Gastrocnemius medialis (tissue), 4 donors: ENCODE measurements around the gene AFAP1L1. TPM values are rescaled to one million over a fixed set of nuclear protein-coding genes. Genes with fewer than 3 reads are reported as not detected.

Source experiments
- ATAC-seq, 2 donors: fragments of 150-250 bp; one replicate each; pipeline ENCODE4 v1.9.1; 2016
- DNase-seq, 2 donors: peaks; one replicate each; pipeline ENCODE4 v3.0.0-alpha.2; 2019
- H3K27ac ChIP-seq, 4 donors: fragments of 200-600 bp; sonication (generic); 1 replicate in 1 of 4; 2 replicates in 3 of 4; pipeline ENCODE4 v1.5.1; 2016 to 2018; ENCODE audit warnings: mild to moderate bottlenecking in 2 of 4, moderate library complexity in 1 of 4
- H3K27me3 ChIP-seq, 3 donors: fragments of 200-600 bp; sonication (generic) in 2 of 3; 1 replicate in 1 of 3; 2 replicates in 2 of 3; pipeline versions ENCODE4 v1.5.1 to v1.6.0; 2016 to 2019; ENCODE audit warnings: mild to moderate bottlenecking in 1 of 3, moderate library complexity in 1 of 3
- H3K36me3 ChIP-seq, 2 donors: fragments of 200-600 bp; sonication (generic) in 1 of 2; one replicate each; pipeline ENCODE4 v1.5.1; 2017 to 2018
- H3K4me1 ChIP-seq, 2 donors: fragments of 200-600 bp; sonication (generic) in 1 of 2; one replicate each; pipeline ENCODE4 v1.5.1; 2016 to 2017; ENCODE audit warnings: mild to moderate bottlenecking in 2 of 2
- H3K4me3 ChIP-seq, 4 donors: fragments of 200-600 bp; sonication (generic) in 3 of 4; 1 replicate in 1 of 4; 2 replicates in 3 of 4; pipeline ENCODE4 v1.5.1; 2016 to 2019; ENCODE audit warnings: mild to moderate bottlenecking in 2 of 4
- H3K9me3 ChIP-seq, 3 donors: fragments of 200-600 bp; sonication (generic) in 2 of 3; 1 replicate in 1 of 3; 2 replicates in 2 of 3; pipeline ENCODE4 v1.5.1; 2016 to 2019
- CTCF ChIP-seq, 5 experiments: fragments of 450-650 bp in 3 of 5; fragments of 200-600 bp in 2 of 5; sonication (generic) in 2 of 5; IDR thresholded peaks in 4 of 5; conservative IDR thresholded peaks in 1 of 5; 1 replicate in 4 of 5; 2 replicates in 1 of 5; pipeline ENCODE4 v1.5.1; 2016 to 2019; ENCODE audit warnings: antibody characterized with exemption in 5 of 5, mild to moderate bottlenecking in 3 of 5, moderate library complexity in 3 of 5
- POLR2A ChIP-seq, 2 donors: fragments of 450-650 bp; IDR thresholded peaks; one replicate each; pipeline ENCODE4 v1.6.1; 2017; ENCODE audit warnings: antibody characterized with exemption in 2 of 2, mild to moderate bottlenecking in 2 of 2, moderate library complexity in 2 of 2
- in situ Hi-C, 4 donors: fragments of 200-750 bp; cut with MboI; loops; one replicate each; pipeline versions ENCODE4 v1.15.0 to v1.8.0; 2017; ENCODE audit warnings: low sequenced_read_pairs in 4 of 4
- intact Hi-C: fragments of 100-400 bp; cut with DNase I; formaldehyde crosslinking; loops from one replicate; pipeline ENCODE4 v1.15.1; 2023; ENCODE audit warnings: low total_unique reads
- total RNA-seq, 4 donors: library from RNA; depleted of rRNA; stranded (reverse); fragments of >200 nt; gene quantifications; one replicate each; pipeline versions ENCODE4 v1.1.0 to v1.2.3, GENCODE V29; 2016

The AFAP1L1 gene
- total RNA-seq, 4 donors from 2014 or later, result 28.6 to 39.9 (median 32.9) TPM

GRCh38 chr5:149366169-149366729, 94.6 kb downstream of the AFAP1L1 start:
- H3K9me3 ChIP-seq, result no peaks in the 10 kb centered on the region
- intact Hi-C loops, result no loop called here
- in situ Hi-C loops, result loop anchor here in 1 of 4 donors (5.0 kb wide), 1 partner anchor 99 kb away; no protein-coding TSS in a partner anchor
- ATAC-seq (no peak), DNase-seq (no peak)
- H3K27ac ChIP-seq, result no peak overlapping the region
- no peaks in the 10 kb centered on the region for H3K36me3 ChIP-seq
- TF ChIP-seq POLR2A (IDR thresholded peaks at IDR 0.05) (no peak), CTCF (IDR thresholded peaks at IDR 0.05 in 4 of 5, conservative IDR thresholded peaks at IDR 0.05 in 1 of 5) (no peak)
- H3K27me3 ChIP-seq, result no peaks in the 10 kb centered on the region
- no peak overlapping the region for H3K4me3 ChIP-seq
- peaks cover 5 to 7% of the 10 kb centered on the region in 2 donors for H3K4me1 ChIP-seq

GRCh38 chr5:149367249-149367971, 95.8 kb downstream of the AFAP1L1 start:
- H3K9me3 ChIP-seq, result no peaks in the 10 kb centered on the region
- in situ Hi-C loops (loop anchor here in 1 of 4 donors (5.0 kb wide), 1 partner anchor 100 kb away; no protein-coding TSS in a partner anchor), intact Hi-C loops (no loop called here)
- H3K27me3 ChIP-seq, result no peaks in the 10 kb centered on the region
- no peaks in the 10 kb centered on the region for H3K36me3 ChIP-seq
- DNase-seq (no peak), ATAC-seq (peak; percentile 41 to 49)
- TF ChIP-seq POLR2A (IDR thresholded peaks at IDR 0.05), result no peak
- peak in 4 of 5 experiments; percentile 25 to 75 (median 64) for TF ChIP-seq CTCF (IDR thresholded peaks at IDR 0.05 in 4 of 5, conservative IDR thresholded peaks at IDR 0.05 in 1 of 5)
- H3K4me1 ChIP-seq, result peaks cover 5 to 8% of the 10 kb centered on the region in 2 donors
- H3K4me3 ChIP-seq, result no peak overlapping the region
- no peak overlapping the region for H3K27ac ChIP-seq

- H3K27ac ChIP-seq, result no peak overlapping the region
- no peak overlapping the region for H3K4me3 ChIP-seq
- no peak for ATAC-seq
- TF ChIP-seq CTCF (IDR thresholded peaks at IDR 0.05 in 4 of 5, conservative IDR thresholded peaks at IDR 0.05 in 1 of 5) (no peak), POLR2A (IDR thresholded peaks at IDR 0.05) (no peak)
- no peaks in the 10 kb centered on the region for H3K36me3 ChIP-seq
- DNase-seq, result no peak
- H3K27me3 ChIP-seq, result no peaks in the 10 kb centered on the region
- H3K4me1 ChIP-seq, result peaks cover 5 to 8% of the 10 kb centered on the region in 2 donors
- no peaks in the 10 kb centered on the region for H3K9me3 ChIP-seq
- intact Hi-C loops, result no loop called here
- in situ Hi-C loops, result loop anchor here in 1 of 4 donors (5.0 kb wide), 1 partner anchor 101 kb away; no protein-coding TSS in a partner anchor
Observed at GRCh38 chr5:149367972-149368645, 96.5 kb downstream of the AFAP1L1 start.

- TF ChIP-seq CTCF (IDR thresholded peaks at IDR 0.05 in 4 of 5, conservative IDR thresholded peaks at IDR 0.05 in 1 of 5) (no peak), POLR2A (IDR thresholded peaks at IDR 0.05) (no peak)
- intact Hi-C loops, result loop anchor here (1.0 to 5.0 kb wide), 2 partner anchors 54 to 106 kb away; no protein-coding TSS in a partner anchor
- DNase-seq (no peak), ATAC-seq (no peak)
- in situ Hi-C loops, result loop anchor here (5.0 to 10.0 kb wide), 4 partner anchors 46 to 104 kb away; no protein-coding TSS in a partner anchor
- Histone ChIP-seq H3K36me3 (no peaks in the 10 kb centered on the region), H3K4me1 (peaks cover 5 to 8% of the 10 kb centered on the region in 2 donors), H3K4me3 (no peak overlapping the region), H3K27me3 (no peaks in the 10 kb centered on the region), H3K27ac (no peak overlapping the region), H3K9me3 (no peaks in the 10 kb centered on the region)
Observed at GRCh38 chr5:149370878-149371277, 99.2 kb downstream of the AFAP1L1 start.
